HG03571 (cell line): ENCODE data around the gene BTNL9.
"Not testable (repeated sequence)": the region's sequence is repeated elsewhere in the genome, so short reads cannot be mapped to it uniquely, and the experiment has no call there.

Experiments used
- ATAC-seq: cut with Tn5 transposase; IDR thresholded peaks from one replicate; pipeline ENCODE4 v1.9.1; 2021; ENCODE audit not compliant: unreplicated experiment

Gene BTNL9

DNA sequence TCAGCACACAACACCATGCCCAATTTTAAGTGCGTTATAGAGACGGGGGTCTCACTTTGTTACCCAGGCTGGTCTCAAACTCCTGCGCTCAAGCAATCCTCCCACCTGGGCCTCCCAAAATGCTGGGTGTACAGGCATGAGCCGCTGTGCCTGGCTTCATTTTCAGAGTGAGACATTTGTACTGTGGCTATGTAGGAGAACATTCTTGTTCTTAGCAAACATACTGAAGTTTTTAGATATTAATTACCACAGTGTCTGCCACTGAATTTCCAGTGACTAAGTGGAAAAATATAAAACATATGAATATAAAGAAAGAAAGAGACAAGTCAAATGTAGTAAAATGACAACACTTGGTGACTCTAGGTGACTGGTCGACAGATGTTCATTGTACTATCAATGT is 20.9 kb downstream of the BTNL9 start:
- ATAC-seq: no peak

DNA sequence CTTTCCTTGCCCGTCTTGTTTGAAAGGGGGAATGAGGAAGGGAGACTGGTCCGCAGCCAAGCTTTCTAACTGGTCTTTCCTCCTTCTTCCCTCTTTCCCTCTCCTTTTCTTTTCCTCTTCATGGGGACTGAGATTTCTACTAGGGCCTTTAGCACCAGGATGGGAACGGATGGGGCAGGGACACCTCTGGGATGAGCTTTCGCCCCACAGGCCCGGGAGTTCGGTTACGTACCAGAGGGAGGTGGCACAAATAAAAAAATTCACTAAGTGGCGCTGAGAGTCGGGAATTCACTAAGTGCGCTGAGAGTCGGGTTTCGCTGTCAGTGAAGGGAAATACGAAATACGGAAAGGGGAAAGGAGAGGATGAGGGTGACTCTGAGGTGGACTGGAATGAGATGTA is 21.6 kb downstream of the BTNL9 start:
- ATAC-seq: no peak

DNA sequence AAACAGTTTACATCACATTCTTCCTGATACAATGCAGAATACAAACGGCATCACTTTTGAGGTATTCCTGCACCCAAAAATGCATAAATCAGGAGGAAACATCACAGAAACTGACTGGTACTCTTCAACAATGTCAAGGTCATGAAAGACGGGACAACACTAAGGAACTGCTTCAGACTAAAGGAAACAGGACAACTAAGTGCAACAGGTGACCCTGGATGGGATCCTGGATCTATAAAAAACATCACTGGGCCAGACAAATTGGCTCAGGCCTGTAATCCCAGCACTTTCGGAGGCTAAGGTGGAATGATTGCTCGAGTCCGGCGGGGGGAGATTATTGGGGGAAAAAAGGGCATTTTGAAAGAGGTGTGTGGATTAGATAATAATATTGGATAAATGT is 22.6 kb downstream of the BTNL9 start:
- no peak for ATAC-seq

DNA sequence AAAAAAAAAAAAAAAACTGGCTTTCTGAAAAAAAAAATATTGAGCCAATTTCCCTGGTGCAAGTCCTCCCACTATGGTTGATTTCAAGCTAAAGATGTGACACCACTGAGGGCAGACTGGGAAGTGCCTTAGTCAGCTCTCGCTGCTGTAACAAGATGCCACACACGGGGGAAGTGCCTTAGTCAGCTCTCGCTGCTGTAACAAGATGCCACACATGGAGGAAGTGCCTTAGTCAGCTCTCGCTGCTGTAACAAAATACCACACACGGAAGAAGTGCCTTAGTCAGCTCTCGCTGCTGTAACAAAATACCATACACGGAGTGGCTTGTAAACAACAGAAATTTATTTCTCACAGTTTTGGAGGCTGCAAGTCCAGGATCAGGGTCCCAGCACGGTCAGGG is 23.4 kb downstream of the BTNL9 start:
- ATAC-seq: no peak

DNA sequence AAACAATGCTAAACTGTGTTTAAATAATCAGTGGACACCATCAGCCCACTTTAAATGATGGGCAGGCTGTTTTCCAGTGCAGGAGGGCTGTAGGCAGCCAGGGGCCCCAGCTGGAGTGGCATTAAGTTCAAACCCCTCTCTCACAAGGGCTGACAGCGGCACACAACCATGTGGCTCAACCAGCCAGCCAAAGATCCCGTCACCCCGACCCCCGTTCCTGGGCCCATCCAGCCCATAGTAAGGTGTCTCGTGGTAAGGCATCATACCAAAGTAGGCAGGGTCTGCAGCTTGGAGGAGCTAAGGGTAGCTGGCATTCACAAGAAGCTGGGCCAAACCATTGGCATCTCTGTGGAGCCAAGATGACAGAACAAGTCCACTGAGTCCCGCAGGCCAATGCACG is 24.9 kb downstream of the BTNL9 start:
- no peak for ATAC-seq

DNA sequence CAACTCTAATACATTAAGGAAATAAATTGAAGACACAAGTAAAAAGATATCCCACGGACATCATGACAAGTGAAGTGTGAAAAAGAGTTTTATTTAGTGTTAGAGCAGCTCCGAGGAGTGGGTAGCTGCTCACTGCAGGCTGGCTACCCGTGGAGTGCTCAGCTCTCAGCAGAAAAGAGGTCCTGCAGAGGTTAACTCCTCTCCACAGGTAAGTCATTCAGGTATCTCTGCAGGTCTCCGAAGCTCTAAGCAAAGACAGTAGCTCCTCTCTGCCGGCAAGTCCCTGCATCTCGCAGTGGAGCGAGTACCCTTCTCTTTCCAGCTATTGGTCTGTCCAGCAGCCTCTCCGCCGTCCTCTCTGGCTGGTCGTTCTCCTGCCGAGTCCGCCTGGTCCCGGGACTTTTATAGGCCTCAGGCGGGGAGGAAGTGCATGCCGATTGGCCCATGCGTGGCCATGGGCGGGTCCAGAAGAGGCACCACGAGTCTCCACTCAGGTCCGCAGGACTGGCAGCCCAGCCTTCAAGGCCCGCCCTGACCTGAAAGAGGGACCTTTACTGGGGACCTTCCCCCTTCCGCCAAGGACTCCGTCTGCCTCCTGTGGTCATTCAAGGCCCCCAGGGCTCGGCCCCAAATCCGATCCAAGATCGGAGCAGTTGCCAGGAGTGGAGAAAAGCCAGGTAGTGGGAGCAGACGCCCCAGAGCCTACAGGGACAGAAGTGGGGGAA is 29.9 kb downstream of the BTNL9 start:
- no peak for ATAC-seq

- ATAC-seq: no peak
Measured at GRCh38 chr5:181070523-181070922, 30.5 kb downstream of the BTNL9 start.

DNA sequence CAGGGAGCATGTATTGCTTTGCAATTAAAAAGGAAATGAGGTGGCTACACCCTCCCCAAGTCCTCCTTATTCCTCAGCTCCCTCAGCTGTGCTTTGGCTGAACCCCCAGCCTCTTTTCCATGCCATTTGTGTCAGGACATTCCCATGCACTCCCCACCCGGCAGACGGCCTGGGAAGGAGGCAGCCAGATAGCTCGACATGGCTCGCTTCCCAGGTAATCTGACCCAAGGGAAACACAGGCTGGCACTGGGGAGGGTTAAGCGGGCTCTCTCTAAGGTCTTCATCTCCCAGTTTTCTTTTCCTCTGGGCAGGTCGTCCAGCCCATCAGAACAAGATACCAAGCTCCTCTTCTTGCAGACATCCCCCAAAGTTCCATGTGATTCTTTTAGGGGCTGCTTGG is 31.2 kb downstream of the BTNL9 start:
- no peak for ATAC-seq

- ATAC-seq: no peak
Measured at GRCh38 chr5:181076920-181077319, 36.9 kb downstream of the BTNL9 start.

- ATAC-seq: no peak
Measured at GRCh38 chr5:181081989-181082388, 41.9 kb downstream of the BTNL9 start.

DNA sequence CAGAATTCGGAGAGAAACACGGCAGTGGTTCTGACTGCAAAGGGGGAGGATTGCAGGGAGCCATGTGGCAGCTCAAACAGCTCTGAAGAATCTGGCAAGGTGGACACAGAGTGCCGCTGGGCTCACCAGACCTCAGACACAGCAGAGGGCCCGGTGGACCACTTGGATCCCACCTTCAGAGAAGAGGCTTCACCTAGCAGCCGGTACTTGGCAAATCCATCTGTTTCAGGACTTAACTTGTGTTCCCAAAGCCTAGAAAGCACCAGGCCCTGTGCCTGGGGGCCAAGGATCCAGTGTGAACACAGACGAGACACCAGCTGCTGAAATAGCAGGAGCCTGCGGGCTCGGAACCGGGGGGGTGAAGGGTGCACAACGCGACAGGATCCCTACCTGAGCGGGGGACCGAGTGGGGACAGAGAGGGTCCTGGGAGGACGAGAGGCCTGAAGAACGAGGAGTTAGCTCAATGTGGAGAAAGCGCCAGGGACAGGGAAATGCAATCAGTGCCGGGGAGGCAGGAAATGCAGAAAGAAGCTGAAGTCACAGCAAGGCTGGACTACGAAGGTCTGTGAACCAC is 44.6 kb downstream of the BTNL9 start:
- no peak for ATAC-seq

DNA sequence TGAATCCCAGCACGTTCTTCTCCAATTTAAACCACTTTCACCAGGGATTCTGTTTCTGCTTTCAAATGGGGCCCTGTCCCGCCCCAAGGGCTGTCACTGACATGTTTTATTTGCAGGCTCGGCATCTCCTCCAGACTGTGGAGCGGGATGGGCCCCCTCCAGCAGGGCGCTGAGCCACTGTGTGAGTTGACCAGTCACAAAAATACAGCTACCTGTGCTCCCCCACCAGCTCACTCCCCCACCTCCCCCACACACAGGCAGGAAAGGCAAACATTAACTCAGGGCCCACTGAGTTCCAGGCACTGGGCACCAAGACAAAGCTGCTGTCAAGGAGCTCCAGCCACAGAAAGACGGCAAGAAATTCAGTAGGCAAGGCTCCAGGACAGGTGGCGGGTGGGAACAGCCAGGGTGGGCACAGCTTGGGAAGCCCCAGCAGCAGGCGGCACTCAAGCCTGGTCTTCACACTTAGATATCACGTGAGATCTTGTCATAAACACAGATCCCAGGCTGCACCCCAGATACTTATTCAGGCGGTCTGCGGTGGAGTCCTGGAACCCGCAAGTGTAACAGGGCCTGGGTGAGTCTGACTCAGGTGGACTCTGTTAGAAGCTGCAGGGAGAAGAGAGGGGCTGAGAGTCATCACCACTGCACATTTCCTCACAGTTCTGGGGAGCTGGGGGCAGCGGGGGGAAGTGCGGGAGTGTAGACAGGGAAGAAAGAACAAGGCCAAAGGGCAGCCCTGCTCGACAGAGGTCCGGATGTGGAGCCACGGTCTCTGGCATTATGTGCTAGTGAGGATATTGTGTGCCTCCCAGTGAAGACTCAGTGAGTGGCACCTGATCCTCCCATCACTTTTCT is 46.2 kb downstream of the BTNL9 start:
- no peak for ATAC-seq

- ATAC-seq: no peak
Measured at GRCh38 chr5:181086884-181087205, 46.8 kb downstream of the BTNL9 start.

DNA sequence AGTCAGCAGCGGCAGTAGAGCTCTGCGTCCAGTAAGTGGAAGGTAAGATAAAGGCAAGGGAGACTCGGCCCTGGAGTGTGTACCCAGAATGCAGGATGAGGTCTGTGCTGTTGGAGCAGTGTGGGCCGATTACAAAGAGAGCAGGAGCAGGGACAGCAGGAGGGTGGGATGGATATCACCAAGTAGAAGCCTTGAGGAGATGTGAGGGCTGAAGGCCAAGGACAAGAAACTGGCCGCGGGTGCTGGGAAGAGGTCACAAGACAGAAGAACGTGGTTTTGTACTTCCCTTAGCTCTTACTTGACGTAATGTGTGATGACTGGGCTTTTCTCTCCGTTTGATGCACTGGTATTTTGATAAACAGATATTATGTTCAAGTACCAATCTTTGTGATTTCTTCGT is 47.2 kb downstream of the BTNL9 start:
- ATAC-seq: no peak

- no peak for ATAC-seq
Measured at GRCh38 chr5:181088289-181088688, 48.2 kb downstream of the BTNL9 start.

DNA sequence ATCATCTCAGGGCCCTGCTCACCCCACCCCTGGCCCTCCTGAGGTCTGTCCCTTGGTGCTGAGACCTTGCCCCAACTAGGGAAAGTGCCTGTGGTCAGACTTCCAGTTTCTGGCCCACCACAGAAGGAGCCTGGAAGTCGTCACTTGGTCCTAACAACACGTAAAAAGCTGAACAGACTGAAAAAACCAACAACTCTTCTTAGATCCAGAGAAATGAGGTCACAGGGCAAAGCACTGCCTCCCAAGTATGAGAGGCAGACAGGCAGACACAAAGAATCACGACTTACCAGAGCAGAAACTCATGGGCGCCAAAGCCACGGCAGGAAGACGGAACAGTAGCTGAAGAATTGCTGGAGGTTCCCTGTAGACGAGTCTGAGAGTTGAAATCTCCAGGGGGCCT is 52.4 kb downstream of the BTNL9 start:
- no peak for ATAC-seq

- ATAC-seq: not testable (repeated sequence)
Measured at GRCh38 chr5:181095162-181095561, 55.1 kb downstream of the BTNL9 start.

DNA sequence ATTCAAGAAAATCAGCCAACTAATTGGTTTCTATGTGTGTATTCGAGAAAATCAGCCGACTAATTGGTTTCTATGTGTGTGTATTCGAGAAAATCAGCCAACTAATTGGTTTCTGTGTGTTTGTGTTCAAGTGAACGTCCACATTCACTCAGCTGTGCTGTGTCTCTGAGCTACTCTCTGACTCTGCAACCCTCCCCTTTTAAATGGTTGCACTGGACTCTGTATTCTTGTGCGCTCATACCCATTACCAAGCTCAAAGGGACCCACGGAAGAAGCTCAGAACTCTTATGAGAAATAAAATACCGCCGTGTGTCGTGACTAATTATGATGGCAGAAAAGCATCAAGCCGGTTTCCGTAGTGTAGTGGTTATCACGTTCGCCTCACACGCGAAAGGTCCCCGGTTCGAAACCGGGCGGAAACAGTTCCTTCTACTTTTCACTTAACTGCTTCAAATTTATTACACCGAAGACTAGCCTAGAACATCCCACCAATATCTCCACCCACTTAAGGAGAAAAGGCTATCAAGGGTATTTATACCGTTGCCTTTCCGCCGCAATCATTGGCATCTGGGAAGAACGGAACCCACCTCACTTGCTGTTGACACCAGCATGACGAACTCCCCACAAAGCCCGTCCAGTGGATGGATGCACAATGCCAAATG is 56.8 kb downstream of the BTNL9 start:
- ATAC-seq: not testable (repeated sequence)

- not testable (repeated sequence) for ATAC-seq
Measured at GRCh38 chr5:181097383-181097753, 57.3 kb downstream of the BTNL9 start.

DNA sequence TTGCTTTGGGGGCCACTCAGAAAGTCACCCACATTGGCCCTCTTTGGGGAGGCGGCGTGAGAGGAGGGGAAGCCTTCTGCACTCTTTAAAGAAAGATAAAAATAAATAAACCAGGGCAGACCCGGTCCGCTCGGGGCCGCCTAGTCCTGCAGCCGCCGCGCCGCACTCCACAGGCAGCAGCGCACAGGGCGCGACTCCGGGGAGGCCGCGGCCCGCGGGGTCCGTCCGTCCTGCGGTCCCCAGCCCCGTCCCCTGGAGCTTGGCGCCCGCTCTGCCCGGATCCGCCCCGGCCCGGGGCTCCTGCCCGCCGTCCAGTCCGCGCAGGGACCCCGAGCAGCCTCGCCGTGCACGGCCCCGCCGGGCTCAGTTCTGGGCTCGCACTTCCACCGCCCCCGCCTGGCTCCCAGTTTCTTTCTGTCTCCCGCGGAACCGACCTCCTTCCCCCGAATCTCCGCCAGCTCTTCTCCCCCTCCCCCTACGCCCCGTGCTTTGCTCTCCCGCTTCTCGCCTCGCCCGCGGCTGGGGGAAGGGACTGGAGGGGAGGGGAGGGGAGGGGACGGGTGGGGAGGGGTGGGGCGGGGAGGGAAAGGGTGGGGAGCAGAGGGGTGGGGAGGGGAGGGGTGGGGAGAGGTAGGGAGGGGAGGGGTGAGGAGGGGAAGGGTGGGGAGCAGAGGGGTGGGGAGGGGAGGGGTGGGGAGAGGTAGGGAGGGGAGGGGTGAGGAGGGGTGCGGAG is 57.9 kb downstream of the BTNL9 start:
- not testable (repeated sequence) for ATAC-seq
